ENCODE results near the gene ZNF26.
"Not testable (repeated sequence)": the region's sequence is repeated elsewhere in the genome, so short reads cannot be mapped to it uniquely, and the experiment has no call there.

The ZNF26 gene

DNA sequence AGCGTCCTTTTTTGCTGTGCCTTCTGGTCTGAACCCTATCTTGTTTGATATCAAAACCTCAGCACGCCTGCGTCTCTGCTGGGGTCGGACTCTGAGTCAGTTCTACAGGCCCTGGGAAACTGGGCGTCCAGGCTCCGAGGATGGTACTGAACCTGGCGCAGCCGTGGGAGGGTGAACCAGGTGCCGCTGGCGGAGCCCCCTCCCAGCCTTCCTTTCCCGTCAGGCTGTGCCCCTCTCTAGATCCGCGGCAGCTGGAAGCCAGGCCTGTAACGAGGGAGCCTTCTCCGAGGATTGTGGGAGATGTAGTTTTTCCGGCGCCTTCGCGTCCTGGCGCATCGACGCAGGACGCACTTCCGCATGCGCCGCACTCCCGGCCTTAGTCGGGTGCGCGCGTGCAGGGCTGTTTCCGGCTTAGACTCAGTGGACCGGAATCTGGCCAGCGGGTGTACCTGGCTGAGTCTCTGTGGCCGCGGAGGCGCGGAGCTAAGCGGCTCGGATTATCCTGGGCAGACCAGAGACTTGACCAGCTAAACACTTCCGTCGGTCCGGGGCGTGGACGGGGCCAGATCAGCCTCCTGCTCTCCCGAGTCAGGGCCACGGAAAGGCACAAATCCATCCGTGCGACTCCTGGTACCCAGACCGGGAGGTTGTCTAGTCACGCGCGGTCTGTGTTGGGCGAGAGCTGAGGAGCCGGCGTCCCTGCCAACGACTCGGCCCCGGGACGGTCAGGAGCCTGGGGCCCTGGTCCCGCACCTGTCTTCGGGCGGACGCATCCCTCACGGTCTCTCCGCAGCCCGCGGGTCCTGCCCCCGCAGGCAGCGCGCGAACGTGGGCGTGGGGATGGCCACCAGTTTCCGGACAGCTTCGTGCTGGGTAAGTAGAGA is at the start of gene ZNF26:
Gene ZNF26 (plus strand): TSS at position 367 of the 884 bp plus-strand sequence. CDS start 474 bp downstream, at position 841.
- DNase-seq (ENCODE audit: extremely low read depth in 1 of 2, low read depth in 1 of 2): peak; percentile 77 to 83

GRCh38 chr12:132936921-132937320 is 49.2 kb upstream of the ZNF26 start:
- not testable (repeated sequence) for DNase-seq (ENCODE audit: extremely low read depth in 1 of 2, low read depth in 1 of 2)

DNA sequence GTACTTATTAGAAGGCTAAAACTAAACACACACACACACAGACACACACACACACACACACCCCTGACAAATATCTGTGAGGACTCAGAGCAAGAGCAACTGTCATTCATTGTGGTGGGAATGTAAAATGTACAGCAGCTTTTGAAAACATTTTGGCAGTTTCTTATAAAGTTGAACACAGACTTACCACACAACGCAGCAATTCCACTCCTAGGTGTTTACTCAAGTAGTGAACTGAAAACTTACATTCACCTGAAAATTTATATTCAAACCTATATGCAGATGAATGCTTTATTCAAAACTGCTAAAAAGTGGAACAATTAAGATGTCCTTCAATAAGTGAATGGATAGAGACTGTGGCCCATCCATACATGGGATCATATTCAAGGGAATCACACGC is 48.7 kb upstream of the ZNF26 start:
- no peak for DNase-seq (ENCODE audit: extremely low read depth in 1 of 2, low read depth in 1 of 2)

- DNase-seq (ENCODE audit: extremely low read depth in 1 of 2, low read depth in 1 of 2): not testable (repeated sequence)
Observed at GRCh38 chr12:132938807-132939206, 47.4 kb upstream of the ZNF26 start.

DNA sequence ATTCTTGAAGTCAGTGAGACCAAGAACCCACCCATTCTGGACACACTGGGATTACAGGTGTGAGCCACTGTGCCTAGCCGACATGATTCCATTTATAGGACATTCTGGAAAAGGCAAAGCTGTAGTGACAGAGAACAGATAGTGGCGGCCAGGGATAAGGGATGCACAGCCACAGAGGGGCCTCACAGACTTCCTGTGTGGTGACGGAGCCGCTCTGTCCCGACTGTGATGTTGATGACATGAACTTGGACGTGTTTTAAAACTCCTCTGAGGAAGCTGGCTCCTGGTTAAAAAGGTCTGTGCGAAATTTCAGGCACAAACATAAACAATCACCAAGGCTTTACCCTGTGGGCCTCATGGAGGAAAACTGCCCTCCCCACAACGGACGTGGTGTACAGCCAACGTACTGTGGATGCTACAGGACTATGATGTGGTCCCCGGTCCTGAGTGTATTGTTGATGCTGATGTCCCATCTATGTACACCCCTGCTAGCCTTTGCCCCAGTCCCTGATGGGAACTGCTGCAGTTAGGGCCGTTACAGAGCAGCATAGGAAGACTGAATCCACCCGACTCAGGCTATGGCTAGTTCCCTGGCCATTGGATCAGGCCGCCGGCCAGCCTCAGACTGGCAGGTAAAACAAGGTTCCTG is 46.0 kb upstream of the ZNF26 start:
- no peak for DNase-seq (ENCODE audit: extremely low read depth in 1 of 2, low read depth in 1 of 2)

DNA sequence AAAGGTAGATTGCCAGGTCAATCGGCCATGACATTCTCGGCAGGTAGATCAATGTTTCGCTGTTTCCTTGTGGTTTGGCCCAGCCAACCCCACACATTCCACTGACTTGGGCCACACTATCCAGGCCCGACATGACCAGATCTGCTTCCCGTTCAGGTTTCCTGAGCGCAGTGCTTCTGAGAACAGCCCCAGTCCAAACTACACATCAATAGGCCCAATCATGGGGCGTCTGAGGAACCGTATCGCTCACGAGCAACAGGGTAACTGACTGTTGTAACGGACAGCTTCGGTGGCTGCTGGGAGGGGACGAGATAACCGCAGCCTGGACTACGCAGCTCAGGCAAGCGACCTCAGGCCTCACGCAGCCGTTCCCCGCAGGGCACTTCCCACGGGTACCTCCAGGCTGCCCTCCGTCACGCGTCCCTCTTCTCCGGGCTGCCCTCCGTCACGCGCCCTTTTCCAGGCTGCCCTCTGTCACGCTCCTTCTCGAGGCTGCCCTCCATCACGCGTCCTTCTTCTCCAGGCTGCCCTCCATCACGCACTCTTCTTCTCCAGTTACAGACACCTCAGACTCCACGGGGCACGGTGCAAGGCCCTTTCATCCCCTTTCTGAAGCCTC is 44.7 kb upstream of the ZNF26 start:
- DNase-seq (ENCODE audit: extremely low read depth in 1 of 2, low read depth in 1 of 2): no peak

- no peak for DNase-seq (ENCODE audit: extremely low read depth in 1 of 2, low read depth in 1 of 2)
Observed at GRCh38 chr12:132942611-132943010, 43.6 kb upstream of the ZNF26 start.

- DNase-seq (ENCODE audit: extremely low read depth in 1 of 2, low read depth in 1 of 2): no peak
Observed at GRCh38 chr12:132945806-132946205, 40.4 kb upstream of the ZNF26 start.

DNA sequence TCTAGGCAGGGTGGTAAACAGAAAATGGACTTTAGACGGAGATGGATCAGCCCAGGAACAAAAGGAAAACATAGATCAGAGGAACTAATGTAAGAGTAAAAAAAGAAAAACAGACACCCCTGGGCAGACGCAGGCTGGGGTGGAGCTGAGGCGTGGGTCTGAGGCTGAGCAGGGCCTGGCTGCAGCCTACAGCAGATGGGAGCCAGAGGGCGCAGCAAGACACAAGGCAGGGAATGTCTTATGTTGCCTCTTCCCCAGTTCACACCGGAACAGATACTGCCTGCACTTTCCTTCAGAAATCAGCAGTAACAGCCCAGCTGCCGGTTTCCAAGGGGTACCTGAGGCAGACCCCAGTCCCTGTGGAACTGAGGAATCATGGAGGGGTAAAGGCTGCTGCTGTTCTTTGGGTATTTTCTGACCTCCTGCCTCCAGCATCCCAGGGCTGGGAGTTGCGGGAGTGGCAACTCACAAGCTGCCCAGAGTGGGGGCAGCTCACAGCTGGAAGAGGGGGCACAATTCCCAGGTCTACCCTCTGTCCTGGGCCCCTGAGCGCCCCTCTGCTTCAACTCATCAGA is 39.8 kb upstream of the ZNF26 start:
- DNase-seq (ENCODE audit: extremely low read depth in 1 of 2, low read depth in 1 of 2): no peak

- DNase-seq (ENCODE audit: extremely low read depth in 1 of 2, low read depth in 1 of 2): no peak
Observed at GRCh38 chr12:132948146-132949066, 37.8 kb upstream of the ZNF26 start.

DNA sequence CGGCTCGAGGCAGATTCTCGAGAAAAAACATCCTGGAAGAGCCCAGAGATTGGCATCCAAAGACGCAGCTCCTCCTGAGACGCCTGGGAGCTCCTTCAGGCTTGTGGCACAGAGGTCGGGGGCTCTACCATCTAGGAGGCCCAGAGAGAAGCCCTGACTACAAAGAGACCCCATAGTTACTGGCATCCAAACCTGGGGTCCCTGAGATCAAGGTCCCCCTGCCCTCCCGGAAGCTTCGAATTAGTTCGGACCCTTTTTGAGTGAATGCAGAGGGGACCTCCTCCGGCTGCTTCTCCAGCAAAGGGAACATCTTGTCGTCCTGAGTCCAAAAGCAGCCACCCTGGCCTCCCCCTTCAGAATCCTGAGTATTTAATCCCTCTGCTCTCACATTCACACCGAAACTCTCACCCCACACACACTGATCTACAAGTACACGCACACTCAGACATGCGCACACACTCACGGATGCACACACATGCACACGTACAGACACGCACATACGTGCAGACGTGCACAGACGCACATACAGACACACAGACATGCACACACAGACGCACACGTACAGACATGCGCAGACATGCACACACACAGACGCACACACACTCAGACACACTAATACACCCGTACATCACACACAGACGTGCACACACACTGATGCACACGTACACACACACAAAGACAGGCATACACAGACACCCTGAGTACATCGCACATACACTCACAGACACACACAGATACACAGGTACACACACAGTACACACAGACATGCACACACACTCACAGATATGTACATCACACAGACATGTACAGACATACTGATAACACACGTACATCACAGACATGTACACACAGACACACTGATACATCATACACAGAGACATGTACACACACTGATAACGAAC is 36.0 kb upstream of the ZNF26 start:
- DNase-seq (ENCODE audit: extremely low read depth in 1 of 2, low read depth in 1 of 2): no peak

DNA sequence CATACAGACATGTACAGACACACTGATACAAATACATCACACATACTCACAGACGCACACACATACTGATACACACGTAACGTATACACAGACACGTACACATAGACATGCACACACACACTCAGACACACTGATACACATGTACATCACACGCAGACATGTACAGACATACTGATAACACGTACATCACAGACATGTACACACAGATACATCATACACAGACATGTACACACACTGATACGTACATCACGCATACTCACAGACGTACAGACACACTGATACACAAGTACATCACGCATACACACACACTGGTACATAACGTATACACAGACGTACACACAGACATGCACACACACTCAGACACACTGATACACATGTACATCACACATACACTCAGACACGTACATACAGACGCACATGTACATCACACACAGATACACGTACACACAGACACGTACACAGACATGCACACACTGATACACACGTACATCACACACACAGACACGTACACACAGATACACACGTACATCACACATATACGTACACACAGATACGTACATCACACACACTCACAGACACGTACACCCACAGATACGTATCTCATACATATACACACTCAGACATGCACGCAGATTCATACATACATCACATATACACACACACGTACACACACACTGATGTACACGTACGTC is 35.2 kb upstream of the ZNF26 start:
- DNase-seq (ENCODE audit: extremely low read depth in 1 of 2, low read depth in 1 of 2): no peak

DNA sequence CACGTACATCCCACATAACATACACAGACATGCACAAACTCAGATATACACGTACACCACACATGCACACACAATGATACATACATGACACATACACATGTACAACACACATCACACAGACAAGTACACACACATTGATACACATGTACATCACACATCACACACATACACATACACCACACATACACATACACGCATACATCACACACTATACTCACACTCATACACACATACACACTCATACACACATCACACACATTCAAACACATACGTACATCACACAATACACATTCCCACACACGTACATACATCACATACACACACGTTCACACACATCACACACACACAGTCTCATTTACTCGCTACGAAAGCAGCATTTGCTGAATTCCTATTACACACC is 34.5 kb upstream of the ZNF26 start:
- DNase-seq (ENCODE audit: extremely low read depth in 1 of 2, low read depth in 1 of 2): no peak

DNA sequence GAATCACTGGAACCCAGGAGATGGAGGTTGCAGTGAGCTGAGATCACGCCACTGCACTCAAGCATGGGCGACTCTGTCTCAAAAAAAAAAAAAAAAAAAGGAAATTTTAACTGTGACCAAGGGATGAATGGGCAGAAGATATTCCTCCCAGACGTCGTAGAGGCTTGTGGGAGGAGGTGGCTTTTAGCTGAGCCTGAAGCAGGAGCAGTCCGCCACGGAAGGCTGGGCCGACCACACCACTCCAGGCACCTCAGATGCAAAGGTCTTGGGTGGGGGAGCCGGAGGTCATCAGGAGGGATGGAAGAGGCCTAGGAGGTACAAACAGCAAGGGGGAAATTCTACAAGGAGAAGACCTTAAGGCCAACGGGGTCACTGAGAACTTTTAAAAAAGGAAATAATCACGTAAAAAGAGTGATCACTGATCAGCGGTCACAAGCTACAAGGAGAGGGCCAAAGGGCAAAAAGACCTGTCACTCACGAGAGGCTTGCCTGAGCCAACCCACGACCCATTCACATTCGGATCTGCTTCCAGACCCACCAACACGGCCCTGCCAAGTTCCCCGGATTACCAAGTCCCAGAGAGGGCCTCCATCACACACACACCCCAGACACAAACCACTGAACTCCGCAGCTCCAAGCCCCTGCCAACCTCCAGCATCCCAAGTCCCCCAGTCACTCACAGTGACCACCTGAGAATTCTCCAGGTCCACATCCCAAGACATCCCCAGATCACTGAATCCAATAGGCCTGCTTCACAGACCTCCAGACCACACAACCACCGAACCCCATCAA is 33.6 kb upstream of the ZNF26 start:
- DNase-seq (ENCODE audit: extremely low read depth in 1 of 2, low read depth in 1 of 2): no peak

- DNase-seq (ENCODE audit: extremely low read depth in 1 of 2, low read depth in 1 of 2): no peak
Observed at GRCh38 chr12:132953163-132953425, 33.1 kb upstream of the ZNF26 start.

DNA sequence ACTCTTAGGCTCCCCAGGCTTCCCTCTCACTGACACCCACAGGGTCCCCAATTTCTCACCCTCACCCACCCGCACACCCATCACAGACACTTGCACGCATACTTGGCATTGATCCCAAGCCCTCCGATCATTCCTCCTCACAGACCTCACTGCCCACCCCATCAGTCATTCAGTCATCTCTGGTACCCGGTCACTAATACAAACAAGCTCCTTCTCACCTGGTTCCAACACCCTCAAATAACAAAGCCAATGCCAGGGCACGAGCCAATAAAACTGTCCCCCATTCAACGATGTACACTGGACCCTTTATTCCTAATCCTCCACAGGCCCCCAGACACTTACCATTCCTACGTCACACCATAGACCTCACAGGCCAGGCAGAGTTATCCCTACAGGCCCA is 32.4 kb upstream of the ZNF26 start:
- no peak for DNase-seq (ENCODE audit: extremely low read depth in 1 of 2, low read depth in 1 of 2)

DNA sequence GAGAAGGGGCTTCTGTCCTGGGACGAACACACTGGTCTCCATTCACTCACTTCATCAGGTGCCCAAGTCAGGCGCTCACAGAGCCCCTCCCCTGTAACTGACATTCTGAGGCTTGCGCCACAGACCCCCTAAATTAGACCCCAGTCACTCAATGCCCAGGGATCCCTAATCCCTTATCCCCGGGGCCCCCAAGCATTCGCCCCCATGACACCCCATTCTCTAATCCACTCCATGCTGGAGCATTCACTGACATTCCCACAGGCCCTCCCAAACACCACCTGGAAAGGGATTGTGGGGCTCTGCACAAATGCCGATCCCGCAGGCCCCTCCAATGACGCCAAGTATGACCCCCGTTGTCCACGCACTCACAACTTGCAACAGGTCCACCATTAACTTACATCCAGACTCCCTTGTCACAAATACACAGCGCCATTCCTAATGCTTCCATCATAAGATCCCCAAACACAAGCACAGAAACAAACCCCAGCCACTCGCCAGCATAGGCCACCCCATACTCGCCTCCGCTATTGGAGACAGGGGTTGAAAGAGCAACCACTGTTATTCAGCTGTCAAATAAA is 31.6 kb upstream of the ZNF26 start:
- DNase-seq (ENCODE audit: extremely low read depth in 1 of 2, low read depth in 1 of 2): no peak
